IMR-90 (cell line): Measurements from ENCODE around the gene AICDA. TPM values are rescaled to one million over a fixed set of nuclear protein-coding genes. Genes with fewer than 3 reads are reported as not detected.

ENCODE experiments used
- ATAC-seq: fragments of 200-7000 bp; cut with Tn5 transposase; 2 replicates; pipeline ENCODE4 v1.9.1; 2020; ENCODE audit warnings: low read depth, mild to moderate bottlenecking, moderate library complexity
- BruUV-seq: library from RNA; stranded (reverse); fragments of 400-500 nt; replicated peaks from 2 replicates; lab custom pipeline; 2021; lab: Mats Ljungman, UMichigan
- CTCF ChIA-PET: fragments of 300-600 bp; formaldehyde crosslinking; extraction: SDS; loops from one replicate; lab custom pipeline; 2021; ENCODE audit warnings: antibody characterized with exemption; lab: Yijun Ruan, JAX
- POLR2A ChIA-PET: fragments of 300-600 bp; sonication (Branson Sonifier 250); formaldehyde crosslinking; loops from one replicate; lab custom pipeline; 2022; ENCODE audit warnings: antibody characterized with exemption; ENCODE audit not compliant: unreplicated experiment; lab: Charles Lee
- DNase-seq: peaks from one replicate; pipeline ENCODE4 v3.0.0; 2013
- H2AFZ ChIP-seq: replicated peaks from 2 replicates; pipeline ENCODE3; 2013; ENCODE audit warnings: low read length, mild to moderate bottlenecking; ENCODE audit not compliant: poor library complexity
- H2AK5ac ChIP-seq: 2 replicates; pipeline ENCODE4 v1.6.1; 2013; ENCODE audit warnings: low read depth, low read length, inconsistent platforms
- H2AK9ac ChIP-seq: replicated peaks from 2 replicates; pipeline ENCODE3; 2013; ENCODE audit warnings: mild to moderate bottlenecking, low read depth, low read length, moderate library complexity; ENCODE audit not compliant: poor library complexity
- H2BK120ac ChIP-seq: 2 replicates; pipeline ENCODE4 v1.6.1; 2013; ENCODE audit warnings: low read depth, low read length, inconsistent platforms
- H2BK15ac ChIP-seq: 3 replicates; pipeline ENCODE4 v1.6.1; 2013; ENCODE audit warnings: low read depth, low read length, inconsistent platforms
- H2BK20ac ChIP-seq: 2 replicates; pipeline ENCODE4 v1.6.1; 2013; ENCODE audit warnings: low read depth, mild to moderate bottlenecking, inconsistent platforms, low read length, moderate library complexity
- H2BK5ac ChIP-seq: 2 replicates; pipeline ENCODE4 v1.6.1; 2013; ENCODE audit warnings: mild to moderate bottlenecking, low read depth, low read length, inconsistent platforms; ENCODE audit not compliant: poor library complexity, severe bottlenecking
- H3K14ac ChIP-seq: replicated peaks from 2 replicates; pipeline ENCODE4 v1.6.1; 2013; ENCODE audit warnings: low read depth, low read length, inconsistent platforms
- H3K18ac ChIP-seq: 2 replicates; pipeline ENCODE4 v1.6.1; 2013; ENCODE audit warnings: low read depth, low read length, control low read depth
- H3K23ac ChIP-seq: 2 replicates; pipeline ENCODE4 v1.6.1; 2013; ENCODE audit warnings: low read depth, low read length, inconsistent platforms
- H3K27ac ChIP-seq: 2 replicates; pipeline ENCODE4 v1.5.1; 2013; ENCODE audit warnings: mild to moderate bottlenecking, control low read depth, low read length; ENCODE audit not compliant: insufficient read depth
- H3K27me3 ChIP-seq: 2 replicates; pipeline ENCODE4 v1.6.1; 2013; ENCODE audit warnings: low read length; ENCODE audit not compliant: control insufficient read depth, insufficient read depth
- H3K36me3 ChIP-seq: 2 replicates; pipeline ENCODE4 v1.6.1; 2013; ENCODE audit warnings: low read length, mixed read lengths; ENCODE audit not compliant: control insufficient read depth, insufficient read depth
- H3K4ac ChIP-seq: 2 replicates; pipeline ENCODE4 v1.6.1; 2013; ENCODE audit warnings: low read depth, low read length, inconsistent platforms
- H3K4me1 ChIP-seq: 2 replicates; pipeline ENCODE4 v1.6.1; 2013; ENCODE audit warnings: low read length, mixed read lengths; ENCODE audit not compliant: control insufficient read depth, insufficient read depth
- H3K4me2 ChIP-seq: 2 replicates; pipeline ENCODE4 v1.6.1; 2013; ENCODE audit warnings: low read depth, mild to moderate bottlenecking, control low read depth, low read length, moderate library complexity
- H3K4me3 ChIP-seq: 2 replicates; pipeline ENCODE4 v1.5.1; 2013; ENCODE audit warnings: low read depth, mild to moderate bottlenecking, control low read depth, low read length, moderate library complexity; ENCODE audit not compliant: insufficient read depth
- H3K56ac ChIP-seq: 2 replicates; pipeline ENCODE4 v1.6.1; 2013; ENCODE audit warnings: low read length, inconsistent platforms; ENCODE audit not compliant: insufficient read depth; ENCODE audit errors: extremely low read depth
- H3K79me1 ChIP-seq, 2 experiments: 2 replicates each; pipeline ENCODE4 v1.6.1; 2013; ENCODE audit warnings: low read length in 2 of 2, inconsistent platforms in 1 of 2, low read depth in 1 of 2
- H3K9ac ChIP-seq: 2 replicates; pipeline ENCODE4 v1.6.1; 2013; ENCODE audit warnings: low read depth, low read length, control low read depth
- H3K9me1 ChIP-seq: 2 replicates; pipeline ENCODE4 v1.6.1; 2013; ENCODE audit warnings: low read length, inconsistent platforms; ENCODE audit not compliant: insufficient read depth
- H3K9me3 ChIP-seq: 2 replicates; pipeline ENCODE4 v1.6.1; 2013; ENCODE audit warnings: low read length; ENCODE audit not compliant: control insufficient read depth, insufficient read depth
- H4K20me1 ChIP-seq: 2 replicates; pipeline ENCODE4 v1.6.1; 2013; ENCODE audit warnings: low read length, inconsistent platforms; ENCODE audit not compliant: insufficient read depth
- H4K5ac ChIP-seq: 2 replicates; pipeline ENCODE4 v1.6.1; 2013; ENCODE audit warnings: mild to moderate bottlenecking, low read depth, low read length, control low read depth
- H4K8ac ChIP-seq, 2 experiments: 2 replicates each; pipeline ENCODE4 v1.6.1; 2013; ENCODE audit warnings: low read depth in 2 of 2, low read length in 2 of 2, control low read depth in 1 of 2, inconsistent platforms in 1 of 2
- H4K91ac ChIP-seq: 2 replicates; pipeline ENCODE4 v1.6.1; 2013; ENCODE audit warnings: low read depth, low read length, inconsistent platforms; ENCODE audit not compliant: insufficient read depth
- NFE2L2 ChIP-seq: fragments of 150-350 bp; IDR thresholded peaks from 2 replicates; pipeline ENCODE4 v1.6.1; 2016; ENCODE audit warnings: low read depth, mild to moderate bottlenecking, low read length
- whole genome bisulfite sequencing, 2 experiments: methylation state at CpG; one replicate each; pipeline versions ENCODE4 v1.1.5 to v1.1.7; 2013; ENCODE audit warnings: missing lambda C conversion rate in 2 of 2; ENCODE audit not compliant: insufficient read length in 1 of 2; ENCODE audit errors: extremely low coverage in 2 of 2; 5-methylcytosine and 5-hydroxymethylcytosine counted together
- dilution Hi-C: fragments of 300-500 bp; cut with HindIII; formaldehyde crosslinking; loops from one replicate; pipeline ENCODE4 v1.14.3; 2018; ENCODE audit warnings: low sequenced_read_pairs; ENCODE audit not compliant: unreplicated experiment
- in situ Hi-C: fragments of 300-500 bp; cut with MboI; formaldehyde crosslinking; loops from 3 replicates; pipeline ENCODE4 v1.14.3; 2019; ENCODE audit warnings: low sequenced_read_pairs, inconsistent platforms, mixed read lengths
- intact Hi-C: fragments of 100-400 bp; cut with micrococcal nuclease; formaldehyde crosslinking; loops from 2 replicates; pipeline ENCODE4 v1.10.0; 2022
- polyA plus RNA-seq, 3 experiments: library from polyadenylated mRNA; depleted of rRNA; stranded (reverse); fragments of >200 nt; gene quantifications; 2 replicates each; pipeline ENCODE4 v1.2.3, GENCODE V29; 2012; ENCODE audit warnings: low replicate concordance in 1 of 3
- total RNA-seq: library from RNA; depleted of rRNA; stranded (reverse); fragments of >200 nt; gene quantifications from 2 replicates; pipeline ENCODE4 v1.2.3, GENCODE V29; 2012

Gene AICDA
- total and polyA plus RNA-seq, 2 of the 4 experiments (the other 2 are of a cell fraction), result not detected

DNA sequence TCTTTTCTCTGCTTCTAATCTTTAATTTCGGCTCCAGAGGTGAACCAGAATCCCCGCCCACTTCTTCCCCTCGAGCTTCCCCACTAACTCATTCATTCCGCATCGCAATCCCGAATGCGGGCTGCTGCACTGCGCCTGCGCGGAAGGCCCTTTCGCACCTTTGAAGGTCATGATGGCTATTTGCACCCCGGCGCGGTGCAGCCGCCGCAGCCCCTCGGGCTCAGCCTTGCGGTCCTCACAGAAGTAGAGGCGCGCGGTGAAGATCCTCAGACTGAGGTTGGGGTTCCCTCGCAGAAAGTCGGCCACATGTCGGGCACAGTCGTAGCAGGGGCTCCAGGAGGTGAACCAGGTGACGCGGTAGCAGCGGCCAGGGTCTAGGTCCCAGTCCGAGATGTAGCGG, 7.6 kb downstream of the AICDA start:
- H2BK120ac ChIP-seq, result no peak overlapping the region
- POLR2A ChIA-PET, result no interaction called here
- CTCF ChIA-PET, result no interaction called here

More for the DNA sequence above, 7.6 kb downstream of the AICDA start:
- no peak overlapping the region for H3K4me3 ChIP-seq
- H3K4me1 ChIP-seq, result no peaks in the 10 kb centered on the region
- no peak overlapping the region for H4K91ac ChIP-seq
- dilution Hi-C loops, result no loop called here
- intact Hi-C loops, result no loop called here
- DNase-seq, result no peak
- H3K9me1 ChIP-seq, result no peaks in the 10 kb centered on the region
- no peak overlapping the region for H3K9ac ChIP-seq
- BruUV-seq, result no TSS peak
- ATAC-seq, result no peak
- WGBS, 2 experiments, result 87% methylated on average over 11 of the region's 30 CpGs; no CpG with 5 or more reads in 1 of the 2 experiments
- no peak overlapping the region for H2BK15ac ChIP-seq
- no peak overlapping the region for H3K56ac ChIP-seq
- TF ChIP-seq NFE2L2, result no peak
- no peak overlapping the region for H3K4me2 ChIP-seq
- H2AK5ac ChIP-seq, result no peak overlapping the region
- H3K18ac ChIP-seq, result no peak overlapping the region
- H2AFZ ChIP-seq, result no peak overlapping the region
- H4K5ac ChIP-seq, result no peak overlapping the region
- no peak overlapping the region for H3K14ac ChIP-seq
- H3K79me1 ChIP-seq, result no peaks in the 10 kb centered on the region
- no peak overlapping the region for H2AK9ac ChIP-seq
- no peak overlapping the region for H2BK20ac ChIP-seq
- H3K27ac ChIP-seq, result no peak overlapping the region
- H3K23ac ChIP-seq, result no peak overlapping the region
- no peak overlapping the region for H3K4ac ChIP-seq
- in situ Hi-C loops, result no loop called here
- H3K27me3 ChIP-seq, result no peaks in the 10 kb centered on the region
- H3K9me3 ChIP-seq, result no peaks in the 10 kb centered on the region
- no peak overlapping the region for H4K8ac ChIP-seq
- no peak overlapping the region for H2BK5ac ChIP-seq
- H4K20me1 ChIP-seq, result no peaks in the 10 kb centered on the region
- no peaks in the 10 kb centered on the region for H3K36me3 ChIP-seq
